ENCODE data around the gene HLA-DQA1.
"Not testable (repeated sequence)": the region's sequence is repeated elsewhere in the genome, so short reads cannot be mapped to it uniquely, and the experiment has no call there.

HLA-DQA1 gene

DNA sequence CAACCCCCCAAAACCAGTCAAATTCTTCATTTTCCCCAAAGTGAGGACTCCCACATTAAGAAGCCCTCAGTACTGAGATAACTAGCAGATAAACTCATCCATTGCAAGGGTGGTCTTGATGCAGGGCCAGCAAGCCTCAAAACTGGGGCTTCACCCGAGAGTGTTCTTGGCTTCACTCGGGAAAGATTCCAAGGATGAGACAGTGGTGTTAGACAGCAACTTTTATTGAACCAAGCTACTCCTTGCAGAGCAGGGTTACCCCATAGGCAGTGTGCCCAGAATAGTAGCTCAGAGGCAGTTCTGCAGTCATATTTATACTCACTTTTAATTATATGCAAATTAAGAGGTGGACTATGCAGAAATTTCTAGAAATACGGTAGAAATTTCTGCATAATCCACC is 15.8 kb upstream of the HLA-DQA1 start:
- DNase-seq (ENCODE audit: extremely low read depth in 1 of 2, low read depth in 1 of 2), result no peak

DNA sequence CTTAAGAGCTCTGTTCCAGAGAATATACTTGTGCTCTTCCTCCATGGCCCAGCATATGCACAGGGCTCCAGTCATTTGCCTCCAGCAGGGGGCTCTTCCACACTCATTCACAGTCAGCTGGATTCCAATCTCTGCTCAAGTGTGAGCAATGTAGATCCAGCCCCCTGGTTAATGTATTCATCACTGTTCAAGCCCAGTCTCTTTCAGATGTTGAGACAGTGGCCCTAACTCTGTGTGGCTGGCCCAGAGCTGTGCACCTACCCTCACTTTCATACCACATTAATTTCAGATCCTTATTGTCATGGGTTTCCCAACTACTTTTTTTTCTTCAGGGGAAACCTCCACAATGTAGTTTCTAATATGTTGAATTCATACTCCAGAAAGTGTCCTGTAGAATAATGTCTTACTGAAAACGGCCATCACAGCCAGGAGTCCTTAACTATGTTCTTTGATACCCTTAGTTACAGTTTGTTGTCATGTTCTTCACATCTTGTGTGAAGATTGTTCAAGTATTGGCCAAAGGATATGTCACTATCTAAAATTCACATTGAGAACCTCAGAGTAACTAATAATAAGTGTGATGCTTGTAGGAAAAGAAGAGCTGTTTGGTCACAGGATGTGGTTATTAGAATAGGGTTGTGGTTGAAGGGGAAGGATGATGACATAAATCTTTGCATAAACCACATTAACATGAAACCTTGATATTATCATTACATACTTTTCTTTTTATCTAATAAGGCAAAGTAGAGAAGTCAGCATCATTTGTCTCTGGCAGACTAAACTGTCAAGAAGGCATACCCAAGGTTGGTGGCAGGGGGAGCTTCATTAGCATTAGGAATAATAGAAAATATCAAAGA is 14.4 kb upstream of the HLA-DQA1 start:
- peak; percentile 10 to 23 for DNase-seq (ENCODE audit: extremely low read depth in 1 of 2, low read depth in 1 of 2)

DNA sequence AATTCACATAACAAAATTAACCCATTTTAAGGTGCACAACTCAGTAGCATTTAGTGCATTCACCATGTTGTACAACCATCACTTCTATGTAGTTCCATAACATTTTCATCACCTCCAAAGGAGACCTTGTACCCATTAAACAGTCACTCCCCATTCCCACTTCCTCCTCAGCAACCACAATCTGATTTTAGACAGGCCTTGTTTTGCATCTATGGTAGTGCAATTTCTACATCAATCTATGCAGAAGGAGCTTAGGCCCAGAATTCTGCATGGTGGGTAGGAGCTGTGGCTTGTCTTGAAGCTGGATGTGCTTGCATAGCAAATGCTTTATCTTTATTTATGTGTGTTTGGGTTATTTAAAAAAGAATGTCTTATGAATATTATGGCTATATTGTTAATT is 13.5 kb upstream of the HLA-DQA1 start:
- no peak for DNase-seq (ENCODE audit: extremely low read depth in 1 of 2, low read depth in 1 of 2)

DNA sequence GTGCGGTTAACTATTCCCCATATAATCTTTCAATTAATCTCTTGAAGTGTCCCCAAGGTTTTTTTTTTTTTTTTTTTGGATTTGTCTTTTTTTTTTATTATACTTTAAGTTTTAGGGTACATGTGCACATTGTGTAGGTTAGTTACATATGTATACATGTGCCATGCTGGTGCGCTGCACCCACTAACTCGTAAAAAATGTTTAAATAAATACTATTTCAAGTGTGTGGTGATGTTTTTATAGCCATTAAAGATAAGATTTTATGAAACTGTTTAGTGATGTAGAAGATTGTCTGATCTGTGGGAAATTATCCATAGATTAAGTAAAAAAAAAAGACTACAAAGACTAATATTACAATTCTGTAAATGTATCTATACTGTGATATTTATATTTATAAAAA is 12.6 kb upstream of the HLA-DQA1 start:
- DNase-seq (ENCODE audit: extremely low read depth in 1 of 2, low read depth in 1 of 2), result no peak

DNA sequence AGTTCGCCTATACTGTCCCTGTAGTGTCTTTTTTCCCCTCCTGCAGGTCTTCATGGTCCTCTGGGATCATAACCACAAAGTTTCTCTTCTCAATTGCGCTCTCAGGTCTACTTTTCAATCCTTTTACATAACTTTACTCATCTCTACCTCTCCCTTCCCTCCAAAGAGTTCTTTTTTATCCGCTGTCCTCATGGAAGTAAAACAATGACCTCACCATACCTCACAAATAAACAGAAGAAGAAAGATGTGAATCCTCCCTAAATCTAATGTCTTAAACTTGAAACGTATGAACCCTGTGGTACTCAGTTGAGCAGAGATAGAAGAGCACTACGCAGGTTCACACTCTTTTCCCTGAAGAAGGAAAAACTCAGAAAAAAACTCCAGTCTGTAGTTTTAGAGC is 12.1 kb upstream of the HLA-DQA1 start:
- DNase-seq (ENCODE audit: extremely low read depth in 1 of 2, low read depth in 1 of 2), result no peak

DNA sequence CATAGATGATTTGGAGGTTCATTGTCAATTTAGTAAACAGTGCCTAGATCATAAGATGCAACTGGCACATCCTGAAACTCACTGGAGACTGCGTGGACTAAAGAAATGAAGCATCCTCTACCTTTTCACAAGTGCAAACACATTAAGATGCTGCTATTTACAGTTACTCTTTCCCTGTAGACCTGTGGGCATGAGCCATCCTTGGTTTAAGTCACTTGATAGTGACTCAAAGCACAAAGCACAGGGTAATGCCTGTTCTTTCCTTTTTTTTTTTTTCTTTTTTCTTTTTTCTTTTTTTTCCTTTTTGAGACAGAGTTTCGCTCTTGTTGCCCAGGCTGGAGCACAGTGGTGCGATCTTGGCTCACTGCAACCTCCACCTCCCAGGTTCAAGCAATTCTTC is 10.0 kb upstream of the HLA-DQA1 start:
- DNase-seq (ENCODE audit: extremely low read depth in 1 of 2, low read depth in 1 of 2), result no peak

DNA sequence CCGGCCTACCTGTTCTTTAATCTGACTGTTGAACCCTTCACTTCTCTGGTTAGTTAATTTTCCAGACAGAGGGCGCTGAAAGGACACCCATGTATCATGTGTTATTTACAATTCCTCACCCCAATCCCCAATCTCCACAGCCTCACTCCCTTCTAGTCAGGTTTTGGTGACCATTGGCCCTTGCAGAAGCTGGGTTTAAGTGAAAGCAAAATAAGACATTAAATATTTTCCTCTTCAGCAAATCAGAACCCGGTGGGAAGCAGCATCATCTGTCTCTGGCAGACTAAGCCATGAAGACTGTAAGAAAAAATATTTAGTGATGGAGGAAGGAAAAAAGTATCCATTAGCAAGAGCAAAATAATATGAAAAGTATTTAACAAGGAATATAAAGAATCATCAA is 9.4 kb upstream of the HLA-DQA1 start:
- no peak for DNase-seq (ENCODE audit: extremely low read depth in 1 of 2, low read depth in 1 of 2)

DNA sequence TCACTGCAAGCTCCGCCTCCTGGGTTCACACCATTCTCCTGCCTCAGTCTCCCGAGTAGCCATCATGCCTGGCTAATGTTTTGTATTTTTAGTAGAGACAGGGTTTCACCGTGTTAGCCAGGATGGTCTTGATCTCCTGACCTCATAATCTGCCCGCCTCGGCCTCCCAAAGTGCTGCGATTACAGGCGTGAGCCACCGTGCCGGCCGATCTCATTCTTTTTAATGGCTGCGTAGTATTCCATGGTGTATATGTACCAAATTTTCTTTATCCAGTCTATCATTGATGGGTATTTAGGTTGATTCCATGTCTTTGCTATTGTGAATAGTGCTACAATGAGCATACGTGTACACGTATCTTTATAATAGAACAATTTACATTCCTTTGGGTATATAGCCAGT is 7.4 kb upstream of the HLA-DQA1 start:
- not testable (repeated sequence) for DNase-seq (ENCODE audit: extremely low read depth in 1 of 2, low read depth in 1 of 2)

DNA sequence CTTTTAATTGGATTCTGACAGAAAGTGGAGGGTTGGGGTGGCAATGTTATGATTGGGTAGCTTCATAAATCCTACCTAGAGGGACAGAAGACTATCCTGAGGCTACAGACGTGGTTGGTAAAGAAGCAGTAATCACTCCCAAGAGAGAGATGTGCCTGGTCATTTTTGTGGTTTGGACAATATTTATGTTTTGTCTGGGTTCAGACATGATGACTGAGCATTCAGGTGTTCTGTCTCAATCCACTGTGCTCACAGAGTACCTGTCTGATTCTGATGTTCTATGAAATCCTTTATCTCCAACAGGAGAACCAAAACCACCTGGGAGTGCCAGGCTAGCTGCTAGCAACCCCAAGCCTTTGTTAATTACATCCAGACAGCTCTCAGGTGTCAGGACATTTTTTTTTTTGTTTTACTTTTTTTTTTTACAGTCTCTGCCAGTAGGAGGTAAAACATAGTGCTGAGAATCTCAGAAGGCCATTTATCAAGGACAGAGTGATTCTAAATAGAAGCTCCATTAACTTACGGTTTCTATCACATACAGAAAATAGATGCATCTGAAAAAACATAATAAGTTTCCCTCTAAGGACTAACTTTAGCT is 1.6 kb upstream of the HLA-DQA1 start:
- no peak for DNase-seq (ENCODE audit: extremely low read depth in 1 of 2, low read depth in 1 of 2)

DNA sequence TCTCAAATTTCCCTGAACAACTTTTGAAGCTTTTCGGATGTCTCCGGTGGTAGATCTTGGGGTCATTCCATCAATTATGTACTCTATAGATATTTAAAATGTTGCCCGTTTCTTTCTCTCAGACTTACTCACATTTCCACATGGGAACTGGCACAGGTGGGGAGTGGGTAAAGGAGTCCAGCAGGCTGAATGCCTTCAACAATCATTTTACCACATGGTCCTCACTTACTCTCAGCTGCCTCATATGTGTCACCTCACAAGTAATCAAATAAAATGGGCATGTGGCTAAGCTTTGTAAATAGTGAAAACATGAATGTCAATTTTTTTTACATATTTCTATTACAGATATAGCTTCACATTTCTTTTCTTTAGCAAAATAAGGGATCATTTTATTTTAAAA is 677 bp downstream of the HLA-DQA1 start:
- no peak for DNase-seq (ENCODE audit: extremely low read depth in 1 of 2, low read depth in 1 of 2)

DNA sequence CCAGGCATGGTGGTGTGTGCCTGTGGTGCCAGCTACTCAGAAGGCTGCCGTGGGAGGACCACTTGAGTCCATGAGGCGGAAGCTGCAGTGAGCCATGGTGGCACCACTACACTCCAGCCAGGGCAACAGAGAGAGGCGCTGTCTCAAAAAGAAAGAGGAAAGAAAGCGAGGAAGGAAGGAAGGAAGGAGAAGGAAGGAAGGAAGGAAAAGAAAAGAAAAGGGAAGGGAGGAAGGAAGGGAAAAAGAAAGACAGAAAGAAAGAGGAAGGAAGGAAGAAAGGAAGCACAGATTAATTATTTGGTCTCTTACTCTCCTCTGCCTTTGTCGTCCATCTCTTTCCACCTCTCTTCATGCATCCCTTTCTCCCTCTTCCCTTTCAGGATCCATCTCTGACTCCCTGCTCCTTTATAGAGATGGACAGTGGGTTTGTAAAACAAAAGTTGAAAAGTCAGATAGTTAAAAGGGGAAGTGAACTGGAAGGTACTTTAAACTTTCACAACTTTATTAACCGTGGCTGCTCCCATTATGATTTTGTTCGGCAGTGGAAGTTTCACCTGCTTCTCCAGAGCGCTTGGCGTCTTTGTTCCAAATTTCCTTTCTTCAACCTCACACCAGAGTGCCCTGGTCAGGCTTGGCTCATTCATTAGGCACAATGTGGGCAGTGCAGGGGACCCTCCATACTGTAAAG is 1.5 kb downstream of the HLA-DQA1 start:
- no peak for DNase-seq (ENCODE audit: extremely low read depth in 1 of 2, low read depth in 1 of 2)

DNA sequence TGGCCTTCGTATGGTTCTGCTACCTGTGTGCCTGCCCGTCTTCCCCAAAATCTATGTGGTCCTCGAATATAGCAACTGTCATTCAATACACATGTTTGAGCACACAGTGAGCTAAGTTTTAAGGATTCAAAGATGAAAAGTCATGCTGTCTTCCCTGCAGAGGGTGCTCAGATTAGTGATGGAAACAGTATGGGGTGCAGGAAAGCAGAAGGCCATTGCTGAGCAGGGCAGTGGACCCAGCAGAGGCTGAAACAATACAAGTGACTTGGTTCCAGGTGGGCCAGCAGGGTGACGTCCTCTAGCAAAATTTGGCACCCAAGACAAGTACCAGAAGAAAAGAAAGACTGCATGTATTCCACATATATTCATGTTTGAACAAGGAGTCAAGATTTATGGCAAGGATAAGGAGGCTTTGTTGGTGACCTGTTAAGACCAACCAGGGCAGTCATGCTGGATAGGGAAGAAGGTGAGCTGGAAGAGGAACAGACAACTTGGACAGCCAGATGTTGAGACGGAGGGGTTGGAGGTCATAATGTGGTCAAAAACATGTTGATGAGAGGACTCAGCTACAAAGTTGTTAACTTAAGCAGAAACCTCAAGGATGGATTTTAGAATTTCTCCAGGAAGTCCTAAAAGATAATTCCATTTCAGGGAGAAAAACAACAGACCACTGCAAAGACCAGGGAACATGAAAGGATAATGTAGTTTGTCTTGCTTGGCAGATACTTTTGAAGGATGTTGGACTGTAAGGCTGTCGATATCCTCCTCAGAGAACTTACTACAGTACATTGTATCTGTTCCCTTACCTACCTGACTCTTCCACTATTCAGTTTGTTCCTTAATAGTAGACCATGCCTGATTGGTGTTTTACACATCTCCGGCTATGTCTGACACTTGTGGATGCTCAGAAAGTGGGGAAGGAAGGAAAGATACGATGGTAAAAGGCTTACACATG is 2.5 kb downstream of the HLA-DQA1 start:
- no peak for DNase-seq (ENCODE audit: extremely low read depth in 1 of 2, low read depth in 1 of 2)

DNA sequence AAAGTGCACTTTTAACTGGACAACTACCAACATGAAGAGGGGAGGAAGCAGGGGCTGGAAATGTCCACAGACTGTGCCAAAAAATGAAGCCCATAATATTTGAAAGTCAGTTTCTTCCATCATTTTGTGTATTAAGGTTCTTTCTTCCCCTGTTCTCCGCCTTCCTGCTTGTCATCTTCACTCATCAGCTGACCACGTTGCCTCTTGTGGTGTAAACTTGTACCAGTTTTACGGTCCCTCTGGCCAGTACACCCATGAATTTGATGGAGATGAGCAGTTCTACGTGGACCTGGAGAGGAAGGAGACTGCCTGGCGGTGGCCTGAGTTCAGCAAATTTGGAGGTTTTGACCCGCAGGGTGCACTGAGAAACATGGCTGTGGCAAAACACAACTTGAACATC is 3.9 kb downstream of the HLA-DQA1 start:
- DNase-seq (ENCODE audit: extremely low read depth in 1 of 2, low read depth in 1 of 2), result no peak

DNA sequence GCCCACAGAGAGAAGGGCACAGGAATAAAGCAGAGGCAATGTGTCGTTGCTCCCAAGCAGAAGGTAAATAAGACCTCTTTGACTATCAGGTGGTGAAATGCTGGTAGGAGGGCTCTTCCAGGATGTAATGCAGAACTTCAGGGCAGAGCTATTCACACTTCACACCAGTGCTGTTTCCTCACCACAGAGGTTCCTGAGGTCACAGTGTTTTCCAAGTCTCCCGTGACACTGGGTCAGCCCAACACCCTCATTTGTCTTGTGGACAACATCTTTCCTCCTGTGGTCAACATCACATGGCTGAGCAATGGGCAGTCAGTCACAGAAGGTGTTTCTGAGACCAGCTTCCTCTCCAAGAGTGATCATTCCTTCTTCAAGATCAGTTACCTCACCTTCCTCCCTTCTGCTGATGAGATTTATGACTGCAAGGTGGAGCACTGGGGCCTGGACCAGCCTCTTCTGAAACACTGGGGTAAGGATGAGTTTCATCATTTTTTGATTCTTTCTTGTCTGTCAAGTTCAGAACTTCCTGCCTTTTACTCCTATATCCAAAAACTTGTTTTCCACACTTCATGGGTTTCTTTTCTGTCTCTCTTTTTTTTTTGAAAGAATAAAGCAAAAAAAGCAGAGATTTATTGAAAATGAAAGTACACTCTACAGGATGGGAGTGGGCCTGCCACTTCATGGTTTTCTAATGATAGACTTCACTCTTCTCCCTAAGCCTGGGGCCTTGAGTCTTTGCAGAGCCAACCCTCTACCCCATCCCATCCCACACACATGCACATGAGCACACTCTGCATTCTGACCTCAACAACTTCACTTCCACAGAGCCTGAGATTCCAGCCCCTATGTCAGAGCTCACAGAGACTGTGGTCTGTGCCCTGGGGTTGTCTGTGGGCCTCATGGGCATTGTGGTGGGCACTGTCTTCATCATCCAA is 4.8 kb downstream of the HLA-DQA1 start:
- not testable (repeated sequence) for DNase-seq (ENCODE audit: extremely low read depth in 1 of 2, low read depth in 1 of 2)

DNA sequence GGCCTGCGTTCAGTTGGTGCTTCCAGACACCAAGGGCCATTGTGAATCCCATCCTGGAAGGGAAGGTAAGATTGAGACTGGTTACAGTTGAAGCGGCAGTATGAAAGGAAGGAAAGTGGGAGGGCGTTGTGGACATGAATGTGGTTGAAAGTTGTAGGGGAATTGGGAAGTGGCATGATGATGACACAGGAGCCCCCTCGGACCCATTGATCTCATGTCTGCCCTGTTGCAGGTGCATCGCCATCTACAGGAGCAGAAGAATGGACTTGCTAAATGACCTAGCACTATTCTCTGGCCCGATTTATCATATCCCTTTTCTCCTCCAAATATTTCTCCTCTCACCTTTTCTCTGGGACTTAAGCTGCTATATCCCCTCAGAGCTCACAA is 5.5 kb downstream of the HLA-DQA1 start:
- no peak for DNase-seq (ENCODE audit: extremely low read depth in 1 of 2, low read depth in 1 of 2)

DNA sequence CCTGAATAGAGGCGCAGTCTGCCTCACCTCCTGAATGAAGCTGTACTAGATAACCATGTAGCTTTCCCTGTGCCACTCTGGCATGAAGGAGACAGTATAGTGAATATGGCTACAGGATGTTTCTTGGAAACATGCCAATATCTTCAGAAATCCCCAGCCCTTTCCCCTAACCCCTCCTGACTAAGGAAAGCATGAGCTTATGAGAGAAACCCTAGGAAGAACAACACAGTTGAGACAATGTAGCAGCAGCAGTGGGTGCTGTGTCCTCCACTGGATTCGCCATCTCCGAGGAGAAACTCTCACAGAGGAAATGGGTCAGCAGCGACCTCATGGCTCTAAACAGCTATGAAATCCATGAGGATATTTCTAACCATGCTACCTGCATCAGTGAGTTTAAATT is 6.7 kb downstream of the HLA-DQA1 start:
- DNase-seq (ENCODE audit: extremely low read depth in 1 of 2, low read depth in 1 of 2), result no peak

DNA sequence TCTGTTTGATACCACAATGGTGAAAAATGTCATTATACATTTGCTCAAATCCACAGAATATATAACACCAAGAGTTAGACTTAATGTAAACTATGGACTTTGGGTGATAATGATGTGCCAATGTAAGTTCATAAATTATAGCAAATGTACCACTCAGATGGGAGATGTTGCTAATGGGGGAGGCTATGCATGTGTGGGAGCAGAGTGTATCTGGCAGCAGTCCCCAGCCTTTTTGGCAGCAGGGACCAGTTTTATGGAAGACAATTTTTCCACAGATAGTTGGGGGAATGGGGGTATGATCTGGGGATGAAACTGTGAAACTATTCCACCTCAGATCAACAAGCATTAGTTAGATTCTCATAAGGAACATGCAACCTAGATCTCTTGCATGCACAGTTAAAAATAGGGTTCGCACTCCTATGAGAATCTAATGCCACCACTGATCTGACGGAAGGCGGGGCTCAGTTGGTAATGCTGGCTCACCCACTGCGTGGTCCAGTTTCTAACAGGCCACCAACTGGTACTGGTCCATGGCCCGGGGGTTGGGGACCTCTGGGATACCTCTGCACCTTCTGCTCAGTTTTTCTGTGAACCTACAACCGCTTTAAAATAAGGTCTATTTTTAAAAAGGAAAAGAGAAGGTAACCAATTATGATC is 8.0 kb downstream of the HLA-DQA1 start:
- DNase-seq (ENCODE audit: extremely low read depth in 1 of 2, low read depth in 1 of 2), result no peak

DNA sequence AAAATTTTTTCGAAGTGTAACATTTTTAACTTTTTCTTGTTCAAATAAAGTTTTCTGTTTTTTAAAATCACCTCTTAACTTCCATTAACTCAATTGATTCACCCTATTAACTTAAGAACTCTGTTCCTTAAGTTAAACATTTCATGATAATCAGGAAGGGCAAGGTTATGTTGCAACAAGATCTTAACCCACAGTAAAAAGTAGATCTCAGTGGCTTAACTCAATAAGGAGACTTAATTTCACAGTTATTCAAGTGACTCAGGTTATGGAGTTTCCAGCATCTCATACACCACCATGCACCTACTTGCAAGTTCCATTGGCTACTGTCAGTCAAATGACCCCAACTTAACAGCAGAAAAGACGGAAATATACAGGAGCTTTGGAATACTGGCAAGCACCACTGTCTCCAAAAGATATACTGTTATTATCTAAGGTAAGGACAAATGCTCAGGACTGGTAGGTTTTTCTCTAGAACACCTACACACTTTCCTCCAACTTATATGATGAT is 18.1 kb downstream of the HLA-DQA1 start:
- no peak for DNase-seq (ENCODE audit: extremely low read depth in 1 of 2, low read depth in 1 of 2)

DNA sequence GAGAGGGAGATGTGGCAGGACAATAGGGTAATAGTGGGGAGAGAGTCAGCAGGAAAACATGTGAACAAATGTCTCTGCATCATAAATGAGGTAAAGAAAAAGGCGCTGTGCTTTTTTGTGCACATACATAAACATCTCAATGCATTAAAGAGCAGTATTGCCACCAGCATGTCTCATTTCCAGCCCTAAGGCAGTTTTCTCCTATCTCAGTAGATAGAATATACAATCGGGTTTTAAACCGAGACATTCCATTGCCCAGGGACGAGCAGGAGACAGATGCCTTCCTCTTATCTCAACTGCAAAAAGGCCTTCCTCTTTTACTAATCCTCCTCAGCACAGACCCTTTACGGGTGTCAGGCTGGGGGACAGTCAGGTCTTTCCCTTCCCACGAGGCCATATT is 20.1 kb downstream of the HLA-DQA1 start:
- not testable (repeated sequence) for DNase-seq (ENCODE audit: extremely low read depth in 1 of 2, low read depth in 1 of 2)
